Osteoblast (primary cell): ENCODE data around the gene ABCG2. TPM values are rescaled to one million over a fixed set of nuclear protein-coding genes. Genes with fewer than 3 reads are reported as not detected.

Experiments
- DNase-seq: peaks from one replicate; pipeline ENCODE4 v3.0.0; 2011; ENCODE audit warnings: low spot score, mixed read lengths; ENCODE audit not compliant: insufficient read length; ENCODE audit errors: missing footprints
- H2AFZ ChIP-seq: 2 replicates; pipeline ENCODE4 v1.6.0; 2011; ENCODE audit warnings: mild to moderate bottlenecking, low read length
- H3K27ac ChIP-seq: 2 replicates; pipeline ENCODE4 v1.5.1; 2011; ENCODE audit warnings: mild to moderate bottlenecking, low read depth, low read length, moderate library complexity
- H3K27me3 ChIP-seq: 2 replicates; pipeline ENCODE4 v1.6.0; 2012; ENCODE audit warnings: mild to moderate bottlenecking, control low read depth, inconsistent platforms, low read length, moderate library complexity; ENCODE audit not compliant: insufficient read depth
- H3K36me3 ChIP-seq: 2 replicates; pipeline ENCODE4 v1.5.1; 2011; ENCODE audit warnings: mild to moderate bottlenecking, low read length, control low read depth, moderate library complexity; ENCODE audit not compliant: insufficient read depth
- H3K4me1 ChIP-seq: 2 replicates; pipeline ENCODE4 v1.5.1; 2011; ENCODE audit warnings: mild to moderate bottlenecking, low read length, control low read depth, moderate library complexity; ENCODE audit not compliant: insufficient read depth
- H3K4me2 ChIP-seq: 2 replicates; pipeline ENCODE4 v1.6.0; 2011; ENCODE audit warnings: mild to moderate bottlenecking, low read length; ENCODE audit not compliant: insufficient read depth
- H3K4me3 ChIP-seq: fragments of 200-600 bp; sonication (generic); 3 replicates; pipeline ENCODE4 v1.5.1; 2012; ENCODE audit warnings: mild to moderate bottlenecking, low read length, inconsistent platforms; ENCODE audit not compliant: insufficient read depth
- H3K79me2 ChIP-seq: 2 replicates; pipeline ENCODE4 v1.6.0; 2012; ENCODE audit warnings: mild to moderate bottlenecking, low read length, control low read depth, inconsistent platforms; ENCODE audit not compliant: insufficient read depth
- H3K9me3 ChIP-seq: 2 replicates; pipeline ENCODE4 v1.5.1; 2011; ENCODE audit warnings: low read depth, low read length, control low read depth
- H4K20me1 ChIP-seq: 2 replicates; pipeline ENCODE4 v1.6.0; 2012; ENCODE audit warnings: mild to moderate bottlenecking, low read length, control low read depth; ENCODE audit not compliant: insufficient read depth
- CTCF ChIP-seq: IDR thresholded peaks from 2 replicates; pipeline ENCODE4 v1.5.1; 2011; ENCODE audit warnings: mild to moderate bottlenecking, low read depth, low read length, moderate library complexity; ENCODE audit errors: extremely low read depth
- total RNA-seq: library from RNA; depleted of rRNA; stranded (reverse); fragments of >200 nt; gene quantifications from 2 replicates; pipeline ENCODE4 v1.2.3, GENCODE V29; 2012

The ABCG2 gene
- total RNA-seq, 1 donor = 0.36 TPM

- peaks cover 18% of the 10 kb centered on the region for H3K4me1 ChIP-seq
- no peaks in the 10 kb centered on the region for H3K27me3 ChIP-seq
- no peak overlapping the region for H3K27ac ChIP-seq
- H2AFZ ChIP-seq = no peak overlapping the region
- TF ChIP-seq CTCF = no peak
- no peaks in the 10 kb centered on the region for H4K20me1 ChIP-seq
- no peaks in the 10 kb centered on the region for H3K36me3 ChIP-seq
- no peaks in the 10 kb centered on the region for H3K79me2 ChIP-seq
- no peak overlapping the region for H3K4me2 ChIP-seq
- no peak overlapping the region for H3K4me3 ChIP-seq
- no peaks in the 10 kb centered on the region for H3K9me3 ChIP-seq
- DNase-seq = no peak
Observed at GRCh38 chr4:88135356-88135663, 23.1 kb downstream of the ABCG2 start.

- no peak for TF ChIP-seq CTCF
- Histone ChIP-seq H3K36me3 (no peaks in the 10 kb centered on the region), H3K4me1 (peaks cover 18% of the 10 kb centered on the region), H4K20me1 (no peaks in the 10 kb centered on the region), H3K9me3 (no peaks in the 10 kb centered on the region), H3K4me3 (no peak overlapping the region), H3K27me3 (no peaks in the 10 kb centered on the region), H3K4me2 (no peak overlapping the region), H2AFZ (no peak overlapping the region), H3K79me2 (no peaks in the 10 kb centered on the region), H3K27ac (no peak overlapping the region)
- no peak for DNase-seq
Observed at GRCh38 chr4:88134536-88135355, 23.7 kb downstream of the ABCG2 start.

- H3K79me2 ChIP-seq = no peaks in the 10 kb centered on the region
- no peak overlapping the region for H2AFZ ChIP-seq
- peaks cover 18% of the 10 kb centered on the region for H3K4me1 ChIP-seq
- no peak overlapping the region for H3K4me3 ChIP-seq
- H3K9me3 ChIP-seq = no peaks in the 10 kb centered on the region
- TF ChIP-seq CTCF = no peak
- no peak overlapping the region for H3K27ac ChIP-seq
- H4K20me1 ChIP-seq = no peaks in the 10 kb centered on the region
- H3K36me3 ChIP-seq = no peaks in the 10 kb centered on the region
- H3K27me3 ChIP-seq = no peaks in the 10 kb centered on the region
- no peak for DNase-seq
- H3K4me2 ChIP-seq = no peak overlapping the region
Observed at GRCh38 chr4:88134111-88134510, 24.3 kb downstream of the ABCG2 start.

- Histone ChIP-seq H3K4me1 (no peaks in the 10 kb centered on the region), H3K27ac (no peak overlapping the region), H3K27me3 (no peaks in the 10 kb centered on the region), H3K4me2 (no peak overlapping the region), H3K9me3 (no peaks in the 10 kb centered on the region), H3K79me2 (no peaks in the 10 kb centered on the region), H4K20me1 (no peaks in the 10 kb centered on the region), H3K4me3 (no peak overlapping the region), H3K36me3 (no peaks in the 10 kb centered on the region), H2AFZ (no peak overlapping the region)
- DNase-seq = no peak
- TF ChIP-seq CTCF = no peak
Observed at GRCh38 chr4:88130544-88131305, 27.7 kb downstream of the ABCG2 start.
